GM21423 (cell line): ENCODE measurements around the gene FNDC8.
"Not testable (repeated sequence)": the region's sequence is repeated elsewhere in the genome, so short reads cannot be mapped to it uniquely, and the experiment has no call there.

ENCODE experiments used
- ATAC-seq: cut with Tn5 transposase; IDR thresholded peaks from one replicate; pipeline ENCODE4 v1.9.1; 2021; ENCODE audit warnings: mild to moderate bottlenecking, moderate library complexity; ENCODE audit not compliant: unreplicated experiment

Gene FNDC8

DNA sequence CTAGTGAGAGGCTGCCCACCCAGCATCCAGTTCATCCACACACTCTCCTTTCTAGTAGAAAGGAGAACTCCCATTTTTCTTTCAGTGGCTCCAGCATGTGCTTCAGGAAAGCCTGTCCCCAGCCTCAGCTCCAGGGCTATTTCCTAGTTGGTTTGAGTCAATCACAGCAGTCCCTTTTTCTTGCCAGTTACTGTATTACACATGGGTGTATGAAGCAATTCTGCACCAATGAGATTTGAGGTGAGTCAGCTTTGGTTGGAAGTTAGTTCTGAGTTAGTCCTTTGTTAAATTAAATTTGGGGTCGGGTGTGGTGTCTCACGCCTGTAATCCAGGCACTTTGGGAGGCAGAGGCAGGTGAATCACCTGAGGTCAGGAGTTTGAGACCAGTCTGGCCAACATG is 26.5 kb upstream of the FNDC8 start:
- no peak for ATAC-seq

GRCh38 chr17:35095741-35096140 is 25.7 kb upstream of the FNDC8 start:
- ATAC-seq, result no peak

GRCh38 chr17:35097776-35098175 is 23.6 kb upstream of the FNDC8 start:
- no peak for ATAC-seq

DNA sequence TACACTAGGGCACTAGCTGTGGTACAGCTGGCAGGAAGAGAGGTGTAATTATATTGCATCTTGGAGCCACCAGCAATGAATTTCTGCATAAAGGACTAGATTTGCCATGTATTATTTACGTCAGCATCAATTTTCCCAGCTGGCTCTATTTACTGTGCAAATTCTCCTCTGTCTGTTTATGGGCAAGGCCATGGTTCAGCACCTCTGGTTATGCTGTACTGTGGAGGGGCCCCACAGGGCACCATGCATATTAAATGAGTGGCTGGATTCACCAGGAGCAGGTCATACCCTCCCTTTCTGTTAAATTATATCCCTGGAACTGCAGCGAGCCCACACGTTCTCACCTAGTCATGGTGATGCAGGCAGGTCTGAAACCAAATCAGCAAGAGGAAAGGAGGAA is 21.5 kb upstream of the FNDC8 start:
- no peak for ATAC-seq

GRCh38 chr17:35101036-35101435 is 20.4 kb upstream of the FNDC8 start:
- no peak for ATAC-seq

DNA sequence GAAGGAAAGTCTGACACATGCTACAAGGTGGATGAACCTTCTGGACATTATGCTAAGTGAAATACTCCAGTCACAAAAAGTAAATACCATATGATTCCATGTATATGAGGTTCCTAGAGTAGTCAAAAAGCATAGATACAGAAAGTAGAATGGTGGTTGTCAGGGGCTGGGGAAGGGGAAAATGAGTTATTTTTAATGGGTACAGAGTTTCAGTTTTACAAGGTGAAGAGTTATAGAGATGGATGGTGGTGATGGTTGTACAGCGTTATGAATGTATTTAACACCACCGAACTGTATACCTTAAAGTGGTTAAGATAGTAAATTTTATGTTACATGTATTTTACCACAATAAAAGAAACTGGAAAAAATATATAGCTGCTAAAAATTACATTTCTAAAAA is 19.7 kb upstream of the FNDC8 start:
- ATAC-seq, result no peak

GRCh38 chr17:35103271-35103670 is 18.1 kb upstream of the FNDC8 start:
- ATAC-seq, result no peak

DNA sequence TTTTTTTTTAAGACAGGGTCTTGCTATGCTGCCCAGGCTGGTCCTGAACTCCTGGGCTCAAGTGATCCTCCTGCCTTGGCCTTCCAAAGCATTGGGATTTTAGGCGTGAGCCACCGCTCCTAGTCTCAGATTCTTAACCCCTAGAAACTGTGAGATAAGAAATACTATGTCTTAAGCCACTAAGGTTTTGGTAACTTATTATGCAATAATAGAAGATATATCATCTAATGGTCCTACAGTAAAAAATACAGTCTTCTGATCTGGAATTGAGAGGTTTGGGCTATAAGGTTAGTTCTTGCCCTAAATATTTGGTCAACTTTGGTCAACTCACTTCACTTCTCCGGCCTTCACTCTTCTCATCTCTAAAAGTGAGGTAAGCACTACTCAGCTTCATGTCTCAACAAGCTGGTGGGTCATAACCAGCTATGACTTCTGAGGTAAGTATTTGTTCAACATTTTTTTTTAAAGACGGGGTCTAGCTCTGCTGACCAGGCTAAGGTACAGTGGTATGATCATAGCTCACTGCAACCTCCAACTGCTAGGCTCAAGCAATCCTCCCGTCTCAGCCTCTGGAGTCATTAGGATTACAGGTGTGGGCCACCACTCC is 16.5 kb upstream of the FNDC8 start:
- no peak for ATAC-seq

- not testable (repeated sequence) for ATAC-seq
These were observed 10.6 kb upstream of the FNDC8 start for GRCh38 chr17:35110791-35111190.

- ATAC-seq, result no peak
These were observed 4.6 kb upstream of the FNDC8 start for GRCh38 chr17:35116845-35117244.

DNA sequence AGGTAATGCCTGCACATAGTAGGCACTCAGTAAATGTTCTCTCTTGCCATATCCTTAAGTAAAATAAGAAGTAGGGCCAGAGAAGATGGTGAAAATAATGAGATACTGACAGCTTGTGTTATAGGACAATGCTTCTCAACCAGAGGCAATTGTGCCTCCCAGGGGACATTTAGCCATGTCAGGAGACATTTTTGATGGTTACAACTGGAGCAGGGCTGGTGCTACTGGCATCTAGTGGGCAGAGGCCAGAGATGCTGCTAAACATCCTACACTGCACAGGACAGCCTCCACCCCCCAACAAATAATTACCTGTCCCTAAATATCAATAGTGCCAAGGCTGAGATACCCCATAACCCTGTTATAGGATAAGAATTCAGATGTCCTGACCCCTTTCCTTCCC is 3.4 kb upstream of the FNDC8 start:
- no peak for ATAC-seq

- peak; percentile 82 for ATAC-seq
These were observed 1.8 kb upstream of the FNDC8 start, which contains the start of gene RAD51D for GRCh38 chr17:35119370-35120165. RAD51D (minus strand) TSS chr17:35119860; CDS start chr17:35119613, 247 bp downstream.

- ATAC-seq, result no peak
These were observed 6.5 kb downstream of the FNDC8 start for GRCh38 chr17:35127751-35128514.

DNA sequence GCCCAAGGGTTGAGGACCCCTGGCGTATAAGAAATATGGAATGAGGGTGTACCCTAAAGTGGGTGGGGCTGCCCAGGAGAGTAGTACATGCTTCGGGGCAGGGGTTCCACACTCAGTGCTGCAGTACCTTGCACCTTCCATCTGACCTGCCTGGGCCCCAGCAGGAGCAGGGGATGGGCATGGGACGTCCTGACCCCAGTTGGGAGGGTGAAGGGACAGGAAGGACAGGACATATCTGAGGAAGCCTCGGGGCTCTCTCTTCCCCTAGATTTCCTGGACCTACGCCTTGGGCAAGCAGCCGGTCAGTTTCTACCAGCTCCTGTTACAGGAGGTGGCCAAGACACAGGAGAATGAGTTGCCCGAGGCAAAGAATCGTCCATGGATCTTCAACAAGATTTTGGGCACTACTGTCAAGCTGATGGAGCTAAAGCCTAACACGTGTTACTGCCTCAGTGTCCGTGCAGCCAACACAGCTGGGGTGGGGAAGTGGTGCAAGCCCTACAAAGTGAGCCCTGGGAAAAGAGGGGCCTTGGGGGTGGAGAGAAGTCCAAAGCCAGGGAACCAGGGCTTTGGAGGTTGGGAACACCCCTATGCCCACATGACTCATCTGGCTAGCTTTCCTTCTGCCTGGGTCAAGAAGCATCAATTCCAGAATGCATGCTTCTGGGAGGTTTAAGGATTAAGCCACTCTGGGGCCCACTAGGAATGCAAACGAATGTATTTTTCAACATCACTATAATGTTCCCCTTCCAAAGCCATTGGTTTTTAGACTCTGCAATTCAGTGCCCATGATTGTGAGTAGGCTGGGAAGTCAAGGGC is 7.9 kb downstream of the FNDC8 start:
- ATAC-seq, result no peak

DNA sequence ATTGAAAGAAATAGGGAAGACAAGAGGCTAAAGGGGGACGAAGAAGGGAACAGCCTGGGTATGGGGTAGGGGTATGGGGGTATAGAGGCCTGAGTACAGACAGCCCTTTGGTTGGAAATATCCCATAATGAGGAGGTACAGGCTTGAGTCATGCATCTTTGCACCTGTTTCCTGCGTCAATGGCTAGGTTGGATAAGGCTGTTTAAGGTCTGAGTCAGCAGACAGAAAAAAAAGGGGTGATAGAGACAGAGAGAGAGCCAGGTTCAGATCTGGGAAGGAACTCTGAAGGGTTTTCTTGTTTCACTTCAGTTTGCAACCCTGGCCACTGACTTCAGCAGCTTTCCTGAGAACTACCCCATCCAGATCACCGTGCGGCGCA is 8.5 kb downstream of the FNDC8 start:
- ATAC-seq, result no peak

- ATAC-seq, result no peak
These were observed 9.0 kb downstream of the FNDC8 start for GRCh38 chr17:35130392-35130791.

DNA sequence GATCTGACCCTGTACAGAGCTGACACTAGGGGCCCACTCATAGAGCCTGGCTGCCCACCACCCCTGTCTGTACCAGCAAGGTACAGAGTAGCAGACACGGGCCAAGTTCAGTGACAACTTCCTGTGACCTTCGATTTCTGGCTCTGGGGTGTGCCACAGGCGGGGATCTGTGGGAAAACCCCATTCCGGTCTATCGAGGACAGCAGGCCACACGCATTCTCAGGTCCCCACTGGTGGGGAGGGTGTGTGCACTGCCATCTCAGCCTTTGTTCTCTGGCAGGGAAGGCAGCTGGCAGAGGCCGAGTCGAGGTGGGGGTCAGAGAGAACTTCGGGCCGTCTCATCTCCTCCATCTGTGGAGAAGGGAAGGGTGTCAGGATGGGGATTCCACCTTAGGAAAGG is 10.7 kb downstream of the FNDC8 start:
- ATAC-seq, result no peak

DNA sequence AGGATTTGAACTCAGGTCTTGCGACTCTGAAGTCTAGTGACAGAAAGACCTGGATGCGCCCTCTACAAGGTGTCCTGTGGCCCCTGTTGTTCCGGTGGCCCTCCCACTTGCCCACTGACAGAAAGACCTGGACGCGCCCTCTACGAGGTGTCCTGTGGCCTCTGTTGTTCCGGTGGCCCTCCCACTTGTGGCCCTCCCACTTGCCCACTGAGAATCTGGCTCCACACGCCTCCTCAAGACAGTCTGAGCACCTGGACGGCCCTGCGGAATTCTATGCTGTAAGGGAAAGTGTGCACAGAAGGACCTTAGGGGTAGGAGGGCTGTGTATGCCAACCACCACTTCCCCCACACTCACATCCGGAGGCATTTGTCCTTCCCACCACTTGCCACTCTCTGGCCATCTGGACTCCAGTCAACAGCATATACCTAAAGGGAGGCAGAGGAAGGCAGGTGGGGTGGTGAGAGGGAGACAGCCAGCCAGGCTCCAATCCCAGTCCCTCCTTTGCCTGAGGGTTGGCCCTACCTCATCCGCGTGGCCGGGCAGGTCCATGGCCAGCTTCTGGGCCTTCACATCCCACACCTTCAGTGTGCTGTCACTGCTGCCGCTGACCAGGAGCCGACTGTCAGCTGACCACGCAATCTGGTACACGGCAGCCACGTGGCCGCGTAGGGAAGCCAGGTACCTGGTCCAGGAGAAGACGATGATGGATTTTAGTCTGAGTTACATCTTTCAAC is 11.6 kb downstream of the FNDC8 start:
- ATAC-seq, result no peak

DNA sequence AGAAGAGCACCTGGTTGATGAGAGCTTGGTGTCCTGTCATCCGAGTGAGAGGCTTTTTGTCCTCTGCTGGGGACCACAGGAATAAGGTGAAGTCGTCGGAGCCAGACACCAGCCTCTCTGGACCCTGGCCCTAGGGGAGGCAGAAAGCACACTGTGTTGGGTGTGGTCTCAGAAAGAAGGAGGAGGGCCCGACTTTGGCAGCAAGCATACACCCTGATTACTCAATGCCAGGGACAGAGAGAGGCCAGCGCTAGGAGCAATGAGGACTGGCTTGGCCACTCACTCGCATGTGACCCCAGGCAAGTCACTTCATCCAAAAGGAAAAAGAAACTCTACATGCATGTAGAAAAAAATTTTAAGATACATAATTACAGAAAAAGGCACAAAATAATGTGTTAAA is 13.9 kb downstream of the FNDC8 start:
- no peak for ATAC-seq

DNA sequence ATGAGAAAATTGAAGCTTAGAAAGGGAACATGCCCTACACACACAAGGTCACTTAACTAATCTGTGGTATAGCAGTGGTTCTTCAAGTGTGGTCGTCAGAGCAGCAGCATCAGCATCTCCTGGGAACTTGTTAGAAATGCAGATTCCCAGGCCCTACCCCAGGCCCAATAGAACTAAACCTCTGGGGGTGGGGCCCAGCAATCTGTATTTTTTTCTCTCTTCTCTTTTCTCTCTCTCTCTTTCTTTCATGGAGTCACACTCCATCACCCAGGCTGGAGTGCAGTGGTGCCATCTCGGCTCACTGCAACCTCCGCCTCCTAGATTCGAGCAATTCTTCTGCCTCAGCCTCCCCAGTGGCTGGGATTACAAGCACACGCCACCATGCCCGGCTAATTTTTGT is 16.8 kb downstream of the FNDC8 start:
- no peak for ATAC-seq
